Activated gamma-delta T cell treated with Interleukin-2 at 50 U/mL for 16 hours (primary cell): Measurements from ENCODE around the gene C3orf20.
"Not testable (repeated sequence)": the region's sequence is repeated elsewhere in the genome, so short reads cannot be mapped to it uniquely, and the experiment has no call there.

Experiments
- DNase-seq: peaks from one replicate; pipeline ENCODE4 v3.0.0-alpha.2; 2020

Gene C3orf20

GRCh38 chr3:14802381-14802731 is 127.4 kb downstream of the C3orf20 start:
- DNase-seq: no peak

DNA sequence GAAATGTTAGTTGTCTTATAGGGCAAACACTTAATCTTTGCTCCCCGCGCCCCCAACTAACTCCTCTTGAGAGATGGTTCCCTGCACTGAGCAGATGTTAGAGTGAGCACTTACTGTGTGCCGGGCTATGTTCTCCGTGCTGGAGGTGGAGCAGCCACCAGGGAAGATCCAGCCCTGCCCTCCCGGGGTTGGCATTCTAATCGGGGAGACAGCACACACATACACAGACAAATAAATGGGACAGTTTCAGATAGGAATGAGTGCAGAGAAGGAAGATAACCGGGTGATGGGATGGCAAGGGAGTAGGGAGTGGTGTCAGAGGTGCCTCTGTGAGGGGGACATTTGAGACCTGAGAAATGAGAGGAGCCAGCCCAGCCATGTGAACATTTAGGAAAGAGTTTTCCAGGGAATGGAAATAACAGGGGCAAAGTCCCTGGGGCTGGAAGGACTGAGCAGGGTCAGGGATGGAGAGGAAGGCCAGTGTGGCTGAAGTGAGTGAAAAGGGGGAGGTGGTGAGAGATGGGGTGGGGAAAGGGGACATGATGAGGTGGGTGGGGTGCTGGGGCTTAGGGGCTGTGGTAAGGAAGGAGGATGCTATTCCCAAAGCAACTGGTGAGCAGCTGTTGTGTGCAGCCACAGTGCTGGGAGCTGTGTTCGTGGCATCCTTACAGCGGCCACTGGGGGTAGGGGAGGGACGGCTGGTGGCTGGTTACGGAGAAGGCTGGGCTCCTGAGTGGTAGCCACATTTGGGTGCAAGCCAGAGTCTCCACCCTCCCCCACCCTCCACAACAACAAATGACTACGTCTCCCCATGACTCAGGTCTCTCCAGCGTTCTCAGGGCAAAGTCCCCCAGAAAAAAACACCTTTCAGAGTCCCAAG is 128.4 kb downstream of the C3orf20 start:
- DNase-seq: no peak

DNA sequence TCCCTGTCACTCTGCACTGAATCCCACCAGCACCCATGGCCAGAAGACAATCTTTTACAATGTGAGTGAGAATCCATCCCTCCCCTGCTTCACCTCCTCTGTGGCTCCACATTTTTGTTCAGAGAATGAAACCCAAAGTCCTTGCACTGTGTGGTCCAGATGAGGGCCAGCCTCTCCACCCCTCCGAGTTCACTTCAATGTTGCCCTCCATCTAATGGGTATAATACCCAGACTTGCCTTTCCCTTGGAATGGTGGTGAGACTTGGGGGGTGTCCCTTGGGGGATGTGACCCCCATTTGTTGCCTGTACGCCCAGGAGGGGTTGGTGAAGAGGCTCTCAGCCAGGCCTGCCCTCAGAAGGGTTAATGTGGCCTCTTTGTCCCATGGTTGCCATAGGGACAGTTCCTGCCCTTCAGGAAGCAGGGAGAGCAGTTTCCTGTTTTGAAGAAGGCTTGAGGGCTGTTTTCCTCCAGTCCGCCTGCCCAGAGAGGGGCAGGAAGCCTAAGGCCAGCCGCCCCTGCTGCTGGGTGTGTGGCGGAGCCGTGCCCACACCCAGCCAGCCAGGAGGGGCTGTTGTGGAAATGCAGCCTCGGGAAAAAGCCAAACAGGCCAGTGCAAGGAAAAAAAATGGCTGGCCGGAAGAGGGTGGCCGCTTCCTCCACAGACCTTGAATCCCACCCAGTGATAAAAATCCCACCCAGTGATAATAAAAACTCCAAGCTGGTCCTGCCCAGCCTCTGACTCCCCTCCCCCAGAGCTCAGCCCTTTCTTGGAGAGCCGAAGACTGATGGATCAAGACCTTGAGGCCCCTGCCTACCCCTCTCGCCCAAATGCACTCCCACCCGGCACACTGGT is 129.3 kb downstream of the C3orf20 start:
- DNase-seq: no peak

DNA sequence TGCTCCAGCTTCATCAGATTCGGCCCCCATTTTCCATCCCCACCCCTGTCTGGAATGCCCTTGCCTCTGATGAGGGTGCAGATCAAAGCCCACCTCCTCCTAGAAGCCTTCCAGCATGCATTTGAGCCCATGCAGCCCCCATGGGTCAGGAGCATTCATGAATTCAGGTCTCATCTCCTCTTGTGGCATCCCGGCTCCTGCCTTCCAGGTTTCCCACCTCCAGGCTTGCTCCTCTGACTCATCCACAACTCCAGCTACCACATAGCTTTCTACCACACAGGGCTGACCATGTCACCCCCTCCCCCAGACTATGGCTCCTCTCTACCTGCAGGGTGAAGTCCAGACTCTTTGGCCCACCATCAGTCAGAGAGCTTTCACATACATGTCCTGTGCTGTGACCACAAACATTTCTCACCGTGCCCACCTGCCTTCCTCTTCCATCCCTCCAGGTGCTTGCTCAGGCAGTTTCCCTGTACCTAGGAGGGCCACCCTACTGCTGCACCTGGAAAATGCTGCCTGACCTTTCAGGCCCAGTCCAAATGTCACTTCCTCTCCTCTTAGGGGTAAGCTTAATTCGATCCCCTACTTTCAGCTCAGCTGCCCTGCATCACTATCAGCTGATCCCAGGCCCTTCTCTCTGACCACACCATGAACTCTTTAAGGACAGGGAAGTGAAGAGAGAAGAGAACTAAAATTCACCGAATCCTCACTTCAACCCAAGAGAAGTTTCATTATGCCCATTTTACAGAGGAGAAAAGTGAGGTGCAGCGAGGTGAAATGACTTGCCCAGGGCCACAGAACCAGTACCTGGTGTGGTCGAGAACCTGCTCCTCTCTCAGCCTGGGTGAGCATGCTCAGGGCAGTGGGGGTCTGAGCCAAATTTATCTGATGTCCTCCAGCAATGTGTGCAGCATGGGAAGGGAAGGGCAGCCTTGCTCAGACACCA is 130.2 kb downstream of the C3orf20 start:
- no peak for DNase-seq

- DNase-seq: no peak
Measured at GRCh38 chr3:14805961-14806537, 131.1 kb downstream of the C3orf20 start.

DNA sequence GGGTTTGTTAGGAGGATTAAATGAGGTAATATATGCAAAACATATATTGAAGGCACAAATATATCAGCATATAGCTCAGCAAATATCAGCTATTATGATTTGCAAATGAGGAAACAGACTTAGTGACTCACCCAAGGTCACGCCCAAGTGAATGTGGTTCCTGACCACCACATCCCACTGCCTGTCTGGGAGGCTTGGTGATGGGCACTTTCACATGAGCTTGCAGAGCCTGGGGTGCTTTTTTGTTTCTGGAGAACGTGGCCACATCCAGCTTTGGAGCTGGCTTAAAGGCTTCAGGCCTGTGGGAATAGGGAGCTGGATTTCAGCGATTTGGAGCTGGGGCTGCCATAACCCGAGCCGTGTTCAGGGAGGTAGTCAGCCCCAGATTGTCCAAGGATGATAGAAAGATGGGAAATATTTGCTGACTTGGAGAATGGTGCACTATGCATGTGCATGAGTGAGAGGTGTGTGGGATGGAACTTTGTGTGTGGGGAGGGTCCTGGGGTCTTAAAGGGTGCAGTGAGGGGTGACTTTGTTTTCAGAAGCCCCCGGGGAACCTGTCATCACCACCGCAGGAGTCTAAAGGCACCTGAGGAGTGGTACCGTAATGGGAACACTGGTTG is 131.8 kb downstream of the C3orf20 start:
- no peak for DNase-seq

- DNase-seq: no peak
Measured at GRCh38 chr3:14808025-14808424, 133.1 kb downstream of the C3orf20 start.

GRCh38 chr3:14808502-14809266 is 133.7 kb downstream of the C3orf20 start:
- no peak for DNase-seq

DNA sequence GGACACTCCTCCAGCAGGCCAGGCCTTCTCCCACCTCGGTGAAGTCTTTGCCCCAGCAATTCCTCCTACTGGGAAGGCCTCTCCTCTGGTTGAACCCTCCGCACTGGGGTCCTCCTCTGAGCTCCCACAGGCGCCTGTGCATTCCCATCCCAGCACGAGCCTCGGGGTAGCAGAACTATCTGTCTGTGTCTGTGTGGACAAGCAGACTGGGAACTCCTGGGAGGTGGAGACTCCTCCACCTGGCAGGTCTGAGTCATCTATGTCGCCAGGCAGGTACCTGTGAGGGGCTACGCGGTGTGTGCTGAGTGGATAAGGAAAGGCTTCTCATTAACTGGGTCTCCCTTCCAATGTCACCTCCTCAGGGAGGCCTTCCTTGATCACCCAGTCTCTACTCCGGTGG is 134.7 kb downstream of the C3orf20 start:
- not testable (repeated sequence) for DNase-seq

DNA sequence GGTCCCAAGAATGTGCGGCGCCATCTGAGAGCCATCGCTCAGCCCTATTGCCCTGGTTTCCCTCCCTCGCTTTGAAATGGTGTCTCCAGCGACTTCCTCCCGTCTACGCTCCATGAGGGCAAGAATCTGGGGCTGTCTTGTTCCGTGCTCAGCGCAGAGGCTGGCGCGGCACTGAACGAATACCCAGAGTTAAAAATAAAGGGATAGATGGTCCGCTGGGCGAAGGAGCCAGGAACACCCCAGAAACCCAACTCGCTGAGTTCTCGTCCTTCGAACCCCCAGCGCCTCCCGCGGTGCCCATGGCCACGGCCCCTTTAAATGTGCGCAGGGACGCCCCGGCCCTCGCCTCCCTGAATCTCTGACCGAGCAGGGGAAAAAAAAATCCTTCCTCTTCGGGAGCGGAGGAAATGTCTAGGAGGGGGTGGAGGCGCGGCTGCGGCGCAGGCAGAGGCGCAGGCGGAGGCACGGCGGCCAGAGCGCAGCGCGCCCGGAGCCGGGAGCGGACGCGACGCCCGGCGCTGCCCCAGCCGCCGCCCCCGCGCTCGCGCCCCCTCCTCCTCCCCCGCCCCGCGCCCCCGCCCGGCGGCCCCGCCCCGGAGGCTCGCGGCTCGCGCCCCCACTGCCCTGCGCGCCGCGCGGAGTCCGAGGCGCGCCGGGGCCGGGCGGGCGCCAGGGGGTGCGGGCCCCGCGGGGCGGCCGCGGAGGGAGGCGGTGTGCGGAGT is 135.3 kb downstream of the C3orf20 start:
- DNase-seq: no peak

GRCh38 chr3:14810801-14811661 is 136.1 kb downstream of the C3orf20 start:
- DNase-seq: no peak

GRCh38 chr3:14811684-14812083 is 136.7 kb downstream of the C3orf20 start:
- DNase-seq: no peak

GRCh38 chr3:14812196-14812790 is 137.4 kb downstream of the C3orf20 start:
- DNase-seq: no peak

- DNase-seq: no peak
Measured at GRCh38 chr3:14814411-14814871, 139.5 kb downstream of the C3orf20 start.

DNA sequence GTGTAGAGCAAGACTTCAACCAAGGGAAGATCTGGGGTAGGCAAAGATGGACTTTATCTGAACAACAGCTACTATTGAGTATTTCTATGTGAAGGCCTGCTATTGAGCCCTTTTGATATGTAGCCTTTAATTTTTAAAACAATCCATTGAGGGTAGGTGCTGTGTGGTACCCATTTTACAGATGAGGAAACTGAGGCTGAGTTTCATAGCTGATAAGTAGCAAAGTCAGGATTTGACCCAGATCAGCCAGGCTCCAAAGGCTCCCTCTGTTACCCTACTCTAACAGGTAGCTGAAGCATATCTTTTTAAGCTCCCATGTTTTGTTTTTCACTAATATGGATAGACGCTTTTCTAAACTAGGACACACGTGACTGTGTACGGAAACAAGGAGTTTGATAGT is 141.4 kb downstream of the C3orf20 start:
- no peak for DNase-seq

DNA sequence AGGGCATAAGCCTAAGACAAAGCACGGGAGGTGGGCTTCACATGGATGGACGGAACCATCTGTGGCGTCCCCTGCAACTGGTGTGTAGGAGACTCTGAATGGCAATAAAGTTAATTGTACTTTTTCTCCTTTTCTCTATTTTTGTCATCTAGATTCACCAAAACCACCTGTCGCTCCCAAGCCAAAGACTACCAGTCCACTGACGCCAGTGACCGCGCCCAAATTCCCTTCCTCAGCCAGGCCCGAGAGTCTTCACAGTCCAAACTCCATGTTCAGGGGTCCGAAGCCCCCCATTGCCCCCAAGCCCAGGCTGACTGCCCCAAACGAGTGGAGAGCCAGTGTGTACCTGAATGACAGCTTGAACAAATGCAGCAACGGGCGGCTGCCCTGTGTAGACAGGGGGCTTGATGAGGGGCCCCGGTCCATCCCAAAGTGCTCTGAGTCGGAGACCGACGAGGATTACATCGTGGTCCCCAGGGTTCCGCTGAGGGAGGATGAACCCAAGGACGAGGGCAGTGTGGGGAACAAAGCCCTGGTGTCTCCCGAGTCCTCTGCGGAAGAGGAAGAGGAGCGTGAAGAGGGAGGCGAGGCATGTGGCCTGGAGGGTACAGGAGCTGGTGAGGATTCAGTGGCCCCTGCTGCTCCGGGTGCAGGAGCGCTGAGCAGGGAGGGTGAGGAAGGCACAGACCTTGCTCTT is 144.0 kb downstream of the C3orf20 start, which contains the start of gene FGD5:
Gene FGD5, plus strand, starts transcription at position 159 of the 697 bp plus-strand sequence. Its CDS starts 110 bp downstream, at position 269.
- no peak for DNase-seq

DNA sequence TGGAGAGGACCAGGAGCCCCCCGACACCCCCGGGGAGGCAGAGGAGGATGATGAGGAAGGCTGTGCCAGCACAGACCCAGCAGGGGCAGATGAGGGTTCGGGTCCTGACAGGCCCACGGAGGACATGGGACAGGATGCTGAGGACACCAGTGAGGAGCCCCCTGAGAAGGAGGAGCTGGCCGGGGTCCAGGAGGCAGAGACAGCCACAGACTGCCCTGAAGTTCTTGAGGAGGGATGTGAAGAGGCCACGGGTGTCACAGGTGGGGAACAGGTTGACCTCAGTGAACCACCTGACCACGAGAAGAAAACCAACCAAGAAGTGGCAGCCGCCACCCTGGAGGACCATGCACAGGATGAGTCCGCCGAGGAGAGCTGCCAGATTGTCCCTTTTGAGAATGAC is 144.7 kb downstream of the C3orf20 start:
- no peak for DNase-seq

GRCh38 chr3:14820156-14820555 is 145.2 kb downstream of the C3orf20 start:
- DNase-seq: no peak
